GM12873 (cell line): ENCODE data around the gene VIPR2.

Experiments used
- TF ChIP-seq, protein P1 (sequence below): IDR thresholded peaks from 2 replicates; pipeline ENCODE4 v1.5.1; 2012; ENCODE audit warnings: low read depth, mild to moderate bottlenecking, moderate library complexity, low read length, control low read depth; ENCODE audit not compliant: insufficient read depth; ENCODE audit errors: missing control alignments

The VIPR2 gene

GRCh38 chr7:159068893-159069448 is 75.7 kb downstream of the VIPR2 start:
- TF ChIP-seq, protein P1, sequence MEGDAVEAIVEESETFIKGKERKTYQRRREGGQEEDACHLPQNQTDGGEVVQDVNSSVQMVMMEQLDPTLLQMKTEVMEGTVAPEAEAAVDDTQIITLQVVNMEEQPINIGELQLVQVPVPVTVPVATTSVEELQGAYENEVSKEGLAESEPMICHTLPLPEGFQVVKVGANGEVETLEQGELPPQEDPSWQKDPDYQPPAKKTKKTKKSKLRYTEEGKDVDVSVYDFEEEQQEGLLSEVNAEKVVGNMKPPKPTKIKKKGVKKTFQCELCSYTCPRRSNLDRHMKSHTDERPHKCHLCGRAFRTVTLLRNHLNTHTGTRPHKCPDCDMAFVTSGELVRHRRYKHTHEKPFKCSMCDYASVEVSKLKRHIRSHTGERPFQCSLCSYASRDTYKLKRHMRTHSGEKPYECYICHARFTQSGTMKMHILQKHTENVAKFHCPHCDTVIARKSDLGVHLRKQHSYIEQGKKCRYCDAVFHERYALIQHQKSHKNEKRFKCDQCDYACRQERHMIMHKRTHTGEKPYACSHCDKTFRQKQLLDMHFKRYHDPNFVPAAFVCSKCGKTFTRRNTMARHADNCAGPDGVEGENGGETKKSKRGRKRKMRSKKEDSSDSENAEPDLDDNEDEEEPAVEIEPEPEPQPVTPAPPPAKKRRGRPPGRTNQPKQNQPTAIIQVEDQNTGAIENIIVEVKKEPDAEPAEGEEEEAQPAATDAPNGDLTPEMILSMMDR: no peak

DNA sequence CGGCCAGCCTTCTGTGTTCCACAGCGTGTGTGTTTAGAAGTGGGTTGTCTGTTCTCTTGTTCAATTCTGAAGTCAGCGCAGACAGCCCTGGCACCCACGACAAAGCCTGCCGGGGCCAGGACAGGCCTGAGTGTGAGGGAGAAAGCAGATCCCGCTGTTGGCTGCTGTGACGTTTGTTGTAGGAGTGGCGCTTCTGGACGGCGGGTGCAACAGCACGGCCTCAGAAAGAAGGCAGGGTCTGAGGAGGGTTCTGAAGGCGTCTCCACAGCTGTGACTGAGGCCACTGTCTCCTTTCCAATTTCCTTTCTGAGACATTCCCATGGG is 76.2 kb downstream of the VIPR2 start:
- TF ChIP-seq, protein P1: no peak

- TF ChIP-seq, protein P1: no peak
Measured at GRCh38 chr7:159067576-159068487, 76.8 kb downstream of the VIPR2 start.

- TF ChIP-seq, protein P1: no peak
Measured at GRCh38 chr7:159066816-159067575, 77.7 kb downstream of the VIPR2 start.

GRCh38 chr7:159065852-159066480 is 78.7 kb downstream of the VIPR2 start:
- TF ChIP-seq, protein P1: no peak

DNA sequence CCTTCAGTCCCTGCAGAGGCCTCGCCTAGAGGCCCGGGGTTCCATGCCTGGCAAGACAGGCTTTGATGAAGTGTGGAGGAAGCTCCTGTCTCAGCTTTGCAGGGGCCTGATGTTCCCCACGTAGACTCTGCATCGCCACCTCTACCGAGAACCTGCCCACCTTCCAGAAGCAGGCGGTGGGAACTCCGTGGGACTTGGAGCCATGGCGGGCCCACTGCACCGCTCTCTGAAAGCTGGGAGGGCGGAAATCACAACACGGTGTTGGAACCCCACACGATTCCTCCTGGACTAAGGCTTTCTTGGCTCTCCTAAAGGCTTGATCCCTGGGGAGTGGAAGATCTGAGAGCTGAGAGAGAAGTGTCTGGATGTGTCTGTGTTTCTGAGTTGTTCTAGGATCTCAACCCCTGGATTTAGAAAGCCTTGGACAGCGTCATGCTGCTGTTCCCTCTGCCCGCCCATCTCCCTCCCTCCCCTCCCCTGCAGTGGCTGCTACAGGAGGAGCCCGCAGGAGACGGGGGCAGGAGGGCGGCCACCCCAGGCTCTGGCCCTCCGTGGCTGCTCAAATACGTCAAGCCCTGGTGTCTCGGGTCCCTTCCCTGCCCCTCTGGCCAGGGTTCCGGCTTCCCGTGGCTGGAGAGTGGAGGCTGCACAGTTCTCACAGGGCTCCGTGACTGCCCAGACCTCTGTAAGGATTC is 79.7 kb downstream of the VIPR2 start:
- TF ChIP-seq, protein P1: no peak
